Subcutaneous abdominal adipose tissue (tissue), 5 donors: ENCODE data around the gene CRYGA.

ENCODE experiments used
- H3K27ac ChIP-seq: one replicate; pipeline ENCODE4 v1.7.0; 2013; ENCODE audit warnings: low read depth, mild to moderate bottlenecking, inconsistent platforms, low read length, moderate library complexity
- H3K27me3 ChIP-seq, 5 donors: one replicate each; pipeline ENCODE4 v1.7.0; 2013; ENCODE audit warnings: low read length in 5 of 5, inconsistent platforms in 1 of 5; ENCODE audit not compliant: control insufficient read depth in 5 of 5, insufficient read depth in 4 of 5
- H3K36me3 ChIP-seq, 5 donors: one replicate each; pipeline ENCODE4 v1.7.0; 2013; ENCODE audit warnings: low read length in 5 of 5; ENCODE audit not compliant: control insufficient read depth in 5 of 5, insufficient read depth in 5 of 5
- H3K4me1 ChIP-seq, 5 donors: one replicate each; pipeline ENCODE4 v1.7.0; 2013; ENCODE audit warnings: low read length in 5 of 5, mild to moderate bottlenecking in 3 of 5, moderate library complexity in 1 of 5; ENCODE audit not compliant: control insufficient read depth in 5 of 5, insufficient read depth in 5 of 5
- H3K4me3 ChIP-seq, 5 donors: one replicate each; pipeline ENCODE4 v1.7.0; 2013; ENCODE audit warnings: low read length in 5 of 5, low read depth in 1 of 5
- H3K9ac ChIP-seq, 5 donors: one replicate each; pipeline ENCODE4 v1.7.0; 2013; ENCODE audit warnings: low read length in 5 of 5, mild to moderate bottlenecking in 4 of 5, moderate library complexity in 3 of 5
- H3K9me3 ChIP-seq, 5 donors: one replicate each; pipeline ENCODE4 v1.7.0; 2013; ENCODE audit warnings: low read length in 5 of 5; ENCODE audit not compliant: control insufficient read depth in 5 of 5
- donor health status: healthy.
- donor health status: healthy.
- donor health status: healthy.
- donor health status: healthy.
- donor health status: healthy.

Gene CRYGA

DNA sequence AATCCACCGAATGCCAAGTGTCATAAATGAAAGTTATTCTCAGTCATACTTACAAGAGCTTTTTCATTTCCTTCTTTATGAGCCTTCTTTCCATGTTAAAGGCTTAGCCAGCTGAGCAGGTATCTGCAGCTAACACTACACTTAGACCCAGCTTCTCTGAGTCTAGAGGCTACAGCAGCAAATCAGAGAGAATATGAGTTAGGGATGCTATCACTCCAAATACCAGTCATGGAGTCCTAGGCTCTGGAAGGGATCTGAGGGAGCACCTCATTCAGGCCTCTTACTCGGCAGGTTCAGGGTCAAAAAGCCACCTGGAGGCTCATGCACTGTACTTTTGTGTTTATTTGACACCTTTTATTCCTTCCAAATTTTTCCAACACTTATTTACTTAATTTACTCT lies 23.5 kb upstream of the CRYGA start:
- Histone ChIP-seq H3K9me3 (no peaks in the 10 kb centered on the region), H3K36me3 (no peaks in the 10 kb centered on the region), H3K9ac (no peak overlapping the region), H3K4me1 (peaks cover 0 to 4% (median 0%) of the 10 kb centered on the region in 5 donors), H3K27me3 (peaks cover 0 to 11% (median 8%) of the 10 kb centered on the region in 5 donors), H3K27ac (no peak overlapping the region), H3K4me3 (no peak overlapping the region)

GRCh38 chr2:208186465-208186864 lies 23.1 kb upstream of the CRYGA start:
- no peak overlapping the region for H3K4me3 ChIP-seq
- no peak overlapping the region for H3K9ac ChIP-seq
- H3K27ac ChIP-seq, result no peak overlapping the region
- H3K4me1 ChIP-seq, result peaks cover 0 to 4% (median 0%) of the 10 kb centered on the region in 5 donors
- no peaks in the 10 kb centered on the region for H3K36me3 ChIP-seq
- H3K9me3 ChIP-seq, result no peaks in the 10 kb centered on the region
- H3K27me3 ChIP-seq, result peaks cover 0 to 11% (median 8%) of the 10 kb centered on the region in 5 donors

- H3K27ac ChIP-seq, result no peak overlapping the region
- H3K4me1 ChIP-seq, result peaks cover 0 to 4% (median 0%) of the 10 kb centered on the region in 5 donors
- no peak overlapping the region for H3K4me3 ChIP-seq
- no peaks in the 10 kb centered on the region for H3K9me3 ChIP-seq
- peak overlapping the region in 1 of 5 donors; percentile 12 for H3K9ac ChIP-seq
- H3K36me3 ChIP-seq, result no peaks in the 10 kb centered on the region
- H3K27me3 ChIP-seq, result peaks cover 0 to 7% (median 0%) of the 10 kb centered on the region in 5 donors
These were observed 20.8 kb upstream of the CRYGA start for GRCh38 chr2:208183972-208184705.

DNA sequence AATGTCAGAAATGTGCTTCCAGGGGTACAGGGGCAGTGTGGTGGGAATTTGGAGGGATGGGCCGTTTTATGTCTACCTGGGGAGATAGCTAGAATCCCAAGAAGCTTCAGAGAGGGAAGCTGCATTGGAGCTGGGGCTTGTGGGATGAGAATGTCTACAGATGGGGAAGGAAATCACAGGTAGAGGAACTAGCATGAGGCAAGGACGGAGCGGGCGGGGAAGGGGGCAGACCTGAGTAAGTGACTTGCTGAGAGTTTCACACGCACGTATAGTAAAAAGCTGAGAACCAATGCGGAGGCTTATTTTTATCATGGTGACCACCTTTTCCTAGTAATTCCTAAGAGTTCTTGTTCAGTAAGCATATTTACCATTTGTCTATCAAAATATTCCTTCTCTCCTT lies 20.1 kb upstream of the CRYGA start:
- no peak overlapping the region for H3K9ac ChIP-seq
- H3K4me3 ChIP-seq, result no peak overlapping the region
- no peaks in the 10 kb centered on the region for H3K36me3 ChIP-seq
- H3K9me3 ChIP-seq, result no peaks in the 10 kb centered on the region
- H3K4me1 ChIP-seq, result peaks cover 0 to 4% (median 0%) of the 10 kb centered on the region in 5 donors
- peaks cover 0 to 7% (median 0%) of the 10 kb centered on the region in 5 donors for H3K27me3 ChIP-seq
- H3K27ac ChIP-seq, result no peak overlapping the region

GRCh38 chr2:208182835-208183234 lies 19.4 kb upstream of the CRYGA start:
- peaks cover 0 to 4% (median 0%) of the 10 kb centered on the region in 5 donors for H3K4me1 ChIP-seq
- peaks cover 0 to 7% (median 0%) of the 10 kb centered on the region in 5 donors for H3K27me3 ChIP-seq
- H3K36me3 ChIP-seq, result no peaks in the 10 kb centered on the region
- no peak overlapping the region for H3K27ac ChIP-seq
- H3K9me3 ChIP-seq, result no peaks in the 10 kb centered on the region
- no peak overlapping the region for H3K9ac ChIP-seq
- H3K4me3 ChIP-seq, result no peak overlapping the region

- Histone ChIP-seq H3K4me1 (peaks cover 0 to 9% (median 7%) of the 10 kb centered on the region in 5 donors), H3K4me3 (no peak overlapping the region), H3K27me3 (no peaks in the 10 kb centered on the region), H3K27ac (no peak overlapping the region), H3K36me3 (no peaks in the 10 kb centered on the region), H3K9ac (no peak overlapping the region), H3K9me3 (no peaks in the 10 kb centered on the region)
These were observed 15.7 kb upstream of the CRYGA start for GRCh38 chr2:208179028-208179609.

DNA sequence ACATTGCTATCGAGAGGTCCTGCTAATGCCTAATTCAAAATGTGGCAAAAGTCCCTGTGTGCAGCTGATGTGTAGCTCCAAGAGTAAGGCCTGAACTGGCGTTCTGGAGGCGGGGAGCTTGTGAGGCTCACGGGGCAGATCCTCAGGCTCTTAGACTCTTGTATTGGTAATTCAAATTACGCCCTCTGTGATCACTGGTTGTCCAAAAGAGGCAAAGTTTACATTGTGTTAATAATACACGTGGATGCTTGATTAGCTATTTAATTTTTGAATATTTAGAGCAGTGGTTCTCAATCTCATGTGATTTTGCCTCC lies 12.4 kb upstream of the CRYGA start:
- Histone ChIP-seq H3K27me3 (no peaks in the 10 kb centered on the region), H3K4me1 (peaks cover 0 to 9% (median 7%) of the 10 kb centered on the region in 5 donors), H3K4me3 (no peak overlapping the region), H3K9me3 (no peaks in the 10 kb centered on the region), H3K9ac (no peak overlapping the region), H3K36me3 (no peaks in the 10 kb centered on the region), H3K27ac (no peak overlapping the region)

DNA sequence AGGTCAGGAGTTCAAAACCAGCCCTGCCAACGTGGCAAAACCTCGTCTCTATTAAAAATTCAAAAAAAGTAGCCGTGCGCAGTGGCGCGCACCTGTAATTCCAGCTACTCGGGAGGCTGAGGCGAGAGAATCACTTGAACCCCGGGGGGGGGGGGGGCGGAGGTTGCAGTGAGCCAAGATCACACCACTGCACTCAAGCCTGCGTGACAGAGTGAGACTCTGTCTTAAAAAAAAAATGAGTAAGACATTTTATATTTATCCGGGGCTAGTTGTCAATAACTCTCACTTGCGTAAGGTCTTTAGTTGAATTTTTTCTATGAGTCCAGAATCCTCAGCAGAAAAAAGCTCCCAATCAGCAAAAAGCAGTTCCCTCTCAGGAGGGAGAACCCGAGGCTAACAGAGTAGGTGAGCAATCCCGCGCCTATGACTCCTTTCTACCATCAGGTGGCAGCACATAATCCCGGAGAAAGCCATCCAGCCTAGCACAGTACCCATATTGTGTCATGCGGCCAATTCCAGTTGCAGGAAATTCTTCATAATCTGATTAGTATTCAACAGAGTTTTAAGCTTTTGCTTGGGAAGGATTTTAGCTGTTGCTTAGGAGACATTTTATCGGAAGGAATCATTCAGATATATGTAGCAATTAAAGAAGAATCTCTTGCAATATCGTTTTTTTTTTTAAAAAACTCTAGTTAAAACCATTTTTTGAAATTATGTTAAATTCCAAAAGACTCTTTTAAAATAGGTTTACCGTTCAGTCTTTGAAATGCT lies 11.9 kb upstream of the CRYGA start:
- H3K27me3 ChIP-seq, result no peaks in the 10 kb centered on the region
- H3K4me1 ChIP-seq, result peaks cover 0 to 9% (median 7%) of the 10 kb centered on the region in 5 donors
- H3K4me3 ChIP-seq, result no peak overlapping the region
- no peak overlapping the region for H3K27ac ChIP-seq
- no peak overlapping the region for H3K9ac ChIP-seq
- H3K36me3 ChIP-seq, result no peaks in the 10 kb centered on the region
- no peaks in the 10 kb centered on the region for H3K9me3 ChIP-seq

DNA sequence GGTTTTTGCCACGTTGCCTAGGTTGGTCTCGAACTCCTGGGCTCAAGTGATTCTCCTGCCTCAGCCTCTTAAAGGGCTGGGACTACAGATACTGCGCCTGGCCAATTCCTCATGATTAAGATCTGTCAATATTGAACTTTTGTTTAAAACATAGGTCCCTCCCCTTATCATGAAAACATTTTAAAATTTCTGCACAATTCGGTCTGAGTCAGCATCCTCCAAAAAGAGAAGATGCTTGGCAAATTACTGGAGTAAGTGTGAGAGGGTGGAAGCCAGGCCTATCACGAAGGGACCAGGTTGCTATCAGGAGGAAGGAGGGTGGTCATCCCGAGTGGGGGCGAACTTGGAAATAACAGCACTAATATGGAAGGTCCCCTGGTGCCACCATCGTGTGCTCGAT lies 10.8 kb upstream of the CRYGA start:
- H3K27me3 ChIP-seq, result no peaks in the 10 kb centered on the region
- H3K4me1 ChIP-seq, result peaks cover 0 to 9% (median 7%) of the 10 kb centered on the region in 5 donors
- no peak overlapping the region for H3K4me3 ChIP-seq
- no peaks in the 10 kb centered on the region for H3K9me3 ChIP-seq
- H3K9ac ChIP-seq, result no peak overlapping the region
- no peaks in the 10 kb centered on the region for H3K36me3 ChIP-seq
- H3K27ac ChIP-seq, result no peak overlapping the region

GRCh38 chr2:208172125-208172524 lies 8.7 kb upstream of the CRYGA start:
- Histone ChIP-seq H3K27ac (no peak overlapping the region), H3K27me3 (no peaks in the 10 kb centered on the region)

More at GRCh38 chr2:208172125-208172524, 8.7 kb upstream of the CRYGA start:
- no peak overlapping the region for H3K4me3 ChIP-seq
- H3K4me1 ChIP-seq, result peaks cover 0 to 9% (median 7%) of the 10 kb centered on the region in 5 donors
- H3K9me3 ChIP-seq, result no peaks in the 10 kb centered on the region
- no peaks in the 10 kb centered on the region for H3K36me3 ChIP-seq
- H3K9ac ChIP-seq, result no peak overlapping the region
